ENCODE data around the gene DNALI1.
"Not testable (repeated sequence)": the region's sequence is repeated elsewhere in the genome, so short reads cannot be mapped to it uniquely, and the experiment has no call there.

GRCh38 chr1:37529888-37530287 is 26.9 kb upstream of the DNALI1 start:
- TF ChIP-seq, protein P1, sequence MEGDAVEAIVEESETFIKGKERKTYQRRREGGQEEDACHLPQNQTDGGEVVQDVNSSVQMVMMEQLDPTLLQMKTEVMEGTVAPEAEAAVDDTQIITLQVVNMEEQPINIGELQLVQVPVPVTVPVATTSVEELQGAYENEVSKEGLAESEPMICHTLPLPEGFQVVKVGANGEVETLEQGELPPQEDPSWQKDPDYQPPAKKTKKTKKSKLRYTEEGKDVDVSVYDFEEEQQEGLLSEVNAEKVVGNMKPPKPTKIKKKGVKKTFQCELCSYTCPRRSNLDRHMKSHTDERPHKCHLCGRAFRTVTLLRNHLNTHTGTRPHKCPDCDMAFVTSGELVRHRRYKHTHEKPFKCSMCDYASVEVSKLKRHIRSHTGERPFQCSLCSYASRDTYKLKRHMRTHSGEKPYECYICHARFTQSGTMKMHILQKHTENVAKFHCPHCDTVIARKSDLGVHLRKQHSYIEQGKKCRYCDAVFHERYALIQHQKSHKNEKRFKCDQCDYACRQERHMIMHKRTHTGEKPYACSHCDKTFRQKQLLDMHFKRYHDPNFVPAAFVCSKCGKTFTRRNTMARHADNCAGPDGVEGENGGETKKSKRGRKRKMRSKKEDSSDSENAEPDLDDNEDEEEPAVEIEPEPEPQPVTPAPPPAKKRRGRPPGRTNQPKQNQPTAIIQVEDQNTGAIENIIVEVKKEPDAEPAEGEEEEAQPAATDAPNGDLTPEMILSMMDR (conservative IDR thresholded peaks at IDR 0.05; ENCODE audit: low read depth in 2 of 2): not testable (repeated sequence)
- not testable (repeated sequence) for TF ChIP-seq EZH2 (IDR thresholded peaks at IDR 0.05; ENCODE audit: low read depth, unreplicated experiment); EZH2phosphoT487 (IDR thresholded peaks at IDR 0.05; ENCODE audit: unreplicated experiment); REST (IDR thresholded peaks at IDR 0.05; ENCODE audit: unreplicated experiment); POLR2AphosphoS5 (IDR thresholded peaks at IDR 0.05; ENCODE audit: low read depth)

Measured in GM23338 (cell line).